ENCODE measurements around the gene CDK3. TPM values are rescaled to one million over a fixed set of nuclear protein-coding genes. Genes with fewer than 3 reads are reported as not detected.

The CDK3 gene
- total RNA-seq, 6 experiments from 2014 or later: 1.9 to 2.9 (median 2.1) TPM

DNA sequence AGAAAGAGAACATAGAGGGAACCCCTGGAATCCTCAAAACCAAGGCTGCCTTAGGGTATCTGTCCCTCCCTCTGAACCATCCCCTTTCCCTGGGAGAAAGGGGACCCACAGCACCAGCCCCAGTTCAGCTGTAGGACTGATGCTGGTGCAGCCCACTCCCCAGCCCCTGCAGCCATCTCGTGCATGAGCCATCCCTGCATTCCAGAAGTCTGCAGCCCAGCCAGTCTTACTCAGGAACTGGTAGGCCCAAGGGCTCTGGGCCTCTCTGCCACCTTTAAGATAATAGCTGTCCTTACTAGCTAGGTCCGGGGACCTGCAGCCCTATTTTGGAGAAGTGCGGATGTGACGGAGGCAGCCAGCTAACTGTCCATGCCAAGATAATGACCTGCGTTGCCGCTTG, 32.5 kb downstream of the CDK3 start:
- TF ChIP-seq, protein P1, sequence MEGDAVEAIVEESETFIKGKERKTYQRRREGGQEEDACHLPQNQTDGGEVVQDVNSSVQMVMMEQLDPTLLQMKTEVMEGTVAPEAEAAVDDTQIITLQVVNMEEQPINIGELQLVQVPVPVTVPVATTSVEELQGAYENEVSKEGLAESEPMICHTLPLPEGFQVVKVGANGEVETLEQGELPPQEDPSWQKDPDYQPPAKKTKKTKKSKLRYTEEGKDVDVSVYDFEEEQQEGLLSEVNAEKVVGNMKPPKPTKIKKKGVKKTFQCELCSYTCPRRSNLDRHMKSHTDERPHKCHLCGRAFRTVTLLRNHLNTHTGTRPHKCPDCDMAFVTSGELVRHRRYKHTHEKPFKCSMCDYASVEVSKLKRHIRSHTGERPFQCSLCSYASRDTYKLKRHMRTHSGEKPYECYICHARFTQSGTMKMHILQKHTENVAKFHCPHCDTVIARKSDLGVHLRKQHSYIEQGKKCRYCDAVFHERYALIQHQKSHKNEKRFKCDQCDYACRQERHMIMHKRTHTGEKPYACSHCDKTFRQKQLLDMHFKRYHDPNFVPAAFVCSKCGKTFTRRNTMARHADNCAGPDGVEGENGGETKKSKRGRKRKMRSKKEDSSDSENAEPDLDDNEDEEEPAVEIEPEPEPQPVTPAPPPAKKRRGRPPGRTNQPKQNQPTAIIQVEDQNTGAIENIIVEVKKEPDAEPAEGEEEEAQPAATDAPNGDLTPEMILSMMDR (IDR thresholded peaks at IDR 0.05): no peak
- Mint-ChIP-seq H3K27me3 (ENCODE audit: insufficient read depth) (peaks cover 2% of the 10 kb centered on the region; the same call in 1 of the 2 replicates), H3K27ac (no peak overlapping the region), H3K4me3 (no peak overlapping the region), H3K4me1 (ENCODE audit: low read depth) (peaks cover 12% of the 10 kb centered on the region), H3K36me3 (ENCODE audit: low read depth) (peaks cover 2% of the 10 kb centered on the region), H3K9me3 (no peaks in the 10 kb centered on the region)
- DNase-seq: no peak

DNA sequence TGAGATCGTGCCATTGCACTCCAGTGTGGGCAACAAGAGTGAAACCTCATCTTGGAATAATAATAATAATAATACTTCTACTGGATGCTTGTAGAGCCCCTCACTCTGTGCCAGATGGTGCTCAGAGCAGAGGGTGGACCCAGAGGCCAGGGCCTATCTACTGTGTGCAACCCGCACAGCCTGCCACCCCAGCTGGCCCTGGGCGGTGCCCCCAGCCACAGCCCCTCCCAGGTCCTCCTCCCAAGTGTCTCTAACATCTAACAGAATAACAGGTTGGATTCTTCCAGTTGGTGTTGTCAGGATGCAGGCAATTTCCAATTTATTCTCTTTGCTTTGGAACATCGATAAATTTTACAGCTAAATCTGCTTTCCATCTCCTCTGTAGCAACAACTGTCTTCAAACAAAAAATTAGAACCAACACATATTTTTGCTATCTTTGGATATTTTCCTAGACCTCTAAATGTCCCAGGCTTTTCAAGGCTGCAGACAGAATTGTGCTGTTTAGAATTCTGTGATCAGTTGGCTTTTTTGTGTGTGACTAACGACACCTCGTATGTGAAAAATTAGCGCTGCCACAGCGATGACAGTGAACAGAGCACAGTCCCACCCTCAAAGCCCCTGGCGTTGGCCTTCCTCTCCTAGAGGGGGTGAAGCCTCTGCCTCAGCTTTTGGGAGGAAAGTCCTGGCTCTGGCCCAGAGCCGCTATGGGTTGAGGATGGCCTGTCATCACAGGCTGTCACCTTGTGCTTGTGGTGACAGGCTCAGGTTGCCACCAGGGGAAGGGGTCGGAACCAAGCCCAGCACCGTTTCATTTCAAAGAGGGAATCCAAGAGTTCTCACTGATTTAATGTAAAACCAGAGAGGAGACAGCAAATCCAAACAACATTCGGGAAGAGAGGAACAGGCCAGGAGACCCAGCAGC, 34.0 kb downstream of the CDK3 start:
- no peak for DNase-seq
- H3K27ac Mint-ChIP-seq: no peak overlapping the region
- TF ChIP-seq, protein P1 (IDR thresholded peaks at IDR 0.05): no peak

DNA sequence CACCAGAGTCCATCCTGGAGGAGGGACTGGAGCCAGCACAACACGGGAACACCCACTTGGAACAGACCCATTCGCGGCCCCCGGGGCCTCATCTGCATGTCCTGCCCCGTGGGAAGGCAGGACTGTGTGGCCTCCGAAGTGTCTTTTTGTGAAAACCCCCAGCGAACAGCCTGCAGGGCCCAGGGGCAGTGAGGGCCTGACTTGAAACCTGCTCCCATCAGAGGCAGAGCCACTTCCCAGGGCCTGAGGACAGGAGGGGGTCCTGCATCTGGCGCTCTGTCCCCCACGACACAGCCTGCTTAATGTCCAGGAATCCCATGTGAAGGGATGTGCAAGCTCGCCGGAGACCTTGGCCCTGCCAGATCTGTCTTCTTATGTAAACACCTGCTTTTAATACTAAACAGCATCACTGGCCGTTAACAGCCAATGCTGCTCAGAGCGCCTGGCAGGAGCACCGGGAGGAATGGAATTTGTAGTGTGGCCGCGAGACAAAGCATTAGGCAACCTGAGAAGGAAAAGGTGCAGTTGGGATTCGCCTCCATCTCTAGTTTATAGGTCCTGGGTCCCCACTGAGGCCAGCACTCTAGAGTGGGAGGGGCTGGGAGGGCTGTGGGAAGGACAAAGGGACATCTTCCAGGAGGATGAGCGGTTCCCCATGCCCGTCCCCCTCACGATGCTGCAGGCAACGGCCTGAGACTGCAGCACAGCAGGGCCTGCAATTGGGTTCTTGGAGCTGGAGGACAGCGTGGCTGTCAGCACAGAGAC, 36.0 kb downstream of the CDK3 start:
- Mint-ChIP-seq H3K27me3 (ENCODE audit: insufficient read depth) (peaks cover 2% of the 10 kb centered on the region; the same call in 1 of the 2 replicates), H3K9me3 (no peaks in the 10 kb centered on the region), H3K4me3 (no peak overlapping the region), H3K4me1 (ENCODE audit: low read depth) (peaks cover 8% of the 10 kb centered on the region; the same call in 1 of the 2 replicates), H3K27ac (no peak overlapping the region), H3K36me3 (ENCODE audit: low read depth) (peaks cover 18% of the 10 kb centered on the region)
- TF ChIP-seq, protein P1 (IDR thresholded peaks at IDR 0.05): no peak
- DNase-seq: no peak

More for the DNA sequence above, 34.0 kb downstream of the CDK3 start:
- H3K9me3 Mint-ChIP-seq: no peaks in the 10 kb centered on the region
- H3K27me3 Mint-ChIP-seq (ENCODE audit: insufficient read depth): peaks cover 2% of the 10 kb centered on the region; the same call in 1 of the 2 replicates
- no peak overlapping the region for H3K4me3 Mint-ChIP-seq
- peaks cover 17% of the 10 kb centered on the region for H3K36me3 Mint-ChIP-seq (ENCODE audit: low read depth)
- peaks cover 12% of the 10 kb centered on the region for H3K4me1 Mint-ChIP-seq (ENCODE audit: low read depth)

DNA sequence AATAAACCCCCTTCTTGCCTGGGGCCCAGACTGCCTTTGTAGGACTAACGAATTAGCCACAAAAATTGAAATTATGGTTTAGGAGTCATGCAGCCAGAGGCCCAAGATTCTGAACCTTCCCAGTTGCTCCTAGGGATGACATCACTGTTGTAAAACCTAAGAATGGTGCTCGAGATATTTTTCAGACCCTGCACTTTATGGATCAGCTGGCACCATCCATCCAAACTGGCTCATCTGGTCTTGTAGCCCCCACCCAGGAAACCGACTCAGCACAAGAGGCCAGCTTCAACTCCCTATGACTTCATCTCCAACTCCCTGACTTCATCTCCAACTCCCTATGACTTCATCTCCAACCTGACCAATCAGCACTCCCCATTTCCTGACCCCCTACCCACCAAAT, 37.4 kb downstream of the CDK3 start:
- H3K27me3 Mint-ChIP-seq (ENCODE audit: insufficient read depth): peaks cover 2% of the 10 kb centered on the region; the same call in 1 of the 2 replicates
- H3K27ac Mint-ChIP-seq: peak overlapping the region; percentile 19; the same call in 1 of the 2 replicates
- TF ChIP-seq, protein P1 (IDR thresholded peaks at IDR 0.05): no peak

DNA sequence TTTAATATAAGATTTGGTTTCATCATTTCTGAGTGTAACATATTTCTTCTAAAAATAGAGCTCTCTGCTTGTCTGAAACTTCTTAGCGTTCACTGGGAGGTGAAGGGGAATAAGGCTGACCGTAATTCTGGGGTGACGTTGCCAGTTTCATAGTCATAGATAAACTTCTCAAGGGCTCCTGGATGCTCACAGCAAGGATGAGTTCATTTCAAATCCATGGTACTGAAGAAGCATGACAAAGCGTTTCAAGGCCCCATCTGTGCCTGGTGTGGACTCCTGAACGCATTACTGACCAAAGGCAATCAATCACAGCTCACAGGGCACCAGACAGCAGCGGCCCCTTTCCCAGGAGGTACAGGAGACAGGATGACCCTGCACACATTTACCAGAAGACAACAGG, 38.5 kb downstream of the CDK3 start:
- Mint-ChIP-seq H3K4me3 (no peak overlapping the region), H3K36me3 (ENCODE audit: low read depth) (peaks cover 25% of the 10 kb centered on the region), H3K9me3 (no peaks in the 10 kb centered on the region), H3K4me1 (ENCODE audit: low read depth) (peaks cover 8% of the 10 kb centered on the region; the same call in 1 of the 2 replicates), H3K27ac (no peak overlapping the region), H3K27me3 (ENCODE audit: insufficient read depth) (peaks cover 2% of the 10 kb centered on the region; the same call in 1 of the 2 replicates)
- TF ChIP-seq, protein P1 (IDR thresholded peaks at IDR 0.05): no peak
- DNase-seq: no peak

More for the DNA sequence above, 37.4 kb downstream of the CDK3 start:
- Mint-ChIP-seq H3K36me3 (ENCODE audit: low read depth) (peaks cover 18% of the 10 kb centered on the region), H3K4me3 (no peak overlapping the region), H3K9me3 (no peaks in the 10 kb centered on the region), H3K4me1 (ENCODE audit: low read depth) (peaks cover 8% of the 10 kb centered on the region; the same call in 1 of the 2 replicates)
- no peak for DNase-seq
